Cerebellar nuclear complex (tissue), 1 donor: Measurements from ENCODE around the gene P4HA3.

Experiments used
- DNase-seq, 2 experiments: peaks; one replicate each; lab custom pipeline; 2025; lab: John Stamatoyannopoulos, UW

P4HA3 gene

GRCh38 chr11:74316772-74317505, 5.5 kb upstream of the P4HA3 start:
- no peak for DNase-seq

GRCh38 chr11:74312326-74312725, 886 bp upstream of the P4HA3 start:
- no peak for DNase-seq

GRCh38 chr11:74310857-74311256, 583 bp downstream of the P4HA3 start:
- DNase-seq = no peak

GRCh38 chr11:74307434-74307833, 4.0 kb downstream of the P4HA3 start:
- DNase-seq = no peak

- DNase-seq = no peak
Measured at GRCh38 chr11:74306435-74307175, 4.8 kb downstream of the P4HA3 start.

- no peak for DNase-seq
Measured at GRCh38 chr11:74299015-74299414, 12.4 kb downstream of the P4HA3 start.

- DNase-seq = no peak
Measured at GRCh38 chr11:74297484-74297883, 14.0 kb downstream of the P4HA3 start.

- DNase-seq = no peak
Measured at GRCh38 chr11:74288911-74289310, 22.5 kb downstream of the P4HA3 start.

- DNase-seq = no peak
Measured at GRCh38 chr11:74288161-74288560, 23.3 kb downstream of the P4HA3 start.

GRCh38 chr11:74284466-74284865, 27.0 kb downstream of the P4HA3 start:
- no peak for DNase-seq

- DNase-seq = no peak
Measured at GRCh38 chr11:74283580-74284180, 27.8 kb downstream of the P4HA3 start.

- no peak for DNase-seq
Measured at GRCh38 chr11:74282914-74283371, 28.5 kb downstream of the P4HA3 start.

GRCh38 chr11:74282421-74282820, 29.0 kb downstream of the P4HA3 start:
- DNase-seq = no peak

- no peak for DNase-seq
Measured at GRCh38 chr11:74280494-74280893, 30.9 kb downstream of the P4HA3 start.

GRCh38 chr11:74279256-74279655, 32.2 kb downstream of the P4HA3 start:
- no peak for DNase-seq

- DNase-seq = no peak
Measured at GRCh38 chr11:74278721-74279161, 32.7 kb downstream of the P4HA3 start.

- DNase-seq = no peak
Measured at GRCh38 chr11:74278103-74278502, 33.3 kb downstream of the P4HA3 start.

GRCh38 chr11:74276581-74276980, 34.9 kb downstream of the P4HA3 start:
- no peak for DNase-seq

- no peak for DNase-seq
Measured at GRCh38 chr11:74272276-74272675, 39.2 kb downstream of the P4HA3 start.

- DNase-seq = no peak
Measured at GRCh38 chr11:74269161-74269811, 42.2 kb downstream of the P4HA3 start.

- DNase-seq = no peak
Measured at GRCh38 chr11:74268456-74268855, 43.0 kb downstream of the P4HA3 start.

- DNase-seq = no peak
Measured at GRCh38 chr11:74267014-74267413, 44.4 kb downstream of the P4HA3 start.
